ENCODE measurements around the gene MED29. TPM values are rescaled to one million over a fixed set of nuclear protein-coding genes. Genes with fewer than 3 reads are reported as not detected.

Gene MED29
- total RNA-seq, 3 donors from 2014 or later (not counting 1 experiment from before 2014, with no cell fraction given), result 37.5 to 49.1 (median 45.9) TPM

GRCh38 chr19:39405261-39405957 is 14.2 kb downstream of the MED29 start:
- Mint-ChIP-seq H3K27me3 (ENCODE audit: low read depth in 2 of 2) (no peaks in the 10 kb centered on the region), H3K9me3 (no peaks in the 10 kb centered on the region), H3K4me1 (peaks cover 58 to 77% of the 10 kb centered on the region in 2 donors), H3K36me3 (peaks cover 7% of the 10 kb centered on the region), H3K4me3 (peak overlapping the region; percentile 85), H3K27ac (peak overlapping the region; percentile 96 to 97)
- Histone ChIP-seq H3K27ac (ENCODE audit: low read length) (peak overlapping the region; percentile 96), H3K9me3 (ENCODE audit: control insufficient read depth, insufficient read depth, low read length) (no peaks in the 10 kb centered on the region), H3K4me3 (ENCODE audit: low read length) (no peak overlapping the region), H3K27me3 (ENCODE audit: control insufficient read depth, insufficient read depth, low read length) (no peaks in the 10 kb centered on the region), H3K4me1 (ENCODE audit: control insufficient read depth, insufficient read depth, low read length) (peaks cover 79% of the 10 kb centered on the region), H3K36me3 (ENCODE audit: control insufficient read depth, insufficient read depth, low read length) (peaks cover 16% of the 10 kb centered on the region)
- ATAC-seq (no peak), DNase-seq (peak in 1 of 2 donors; percentile 62)
- no peak for TF ChIP-seq CTCF (IDR thresholded peaks at IDR 0.05)
- 91% methylated on average over 14 of the region's 17 CpGs for WGBS (ENCODE audit: insufficient coverage)
- intact Hi-C loops (cut with micrococcal nuclease), result no loop called here

- no peak for TF ChIP-seq CTCF (IDR thresholded peaks at IDR 0.05)
- peak overlapping the region; percentile 96 to 97 for H3K27ac Mint-ChIP-seq
- Histone ChIP-seq H3K27ac (ENCODE audit: low read length) (peak overlapping the region; percentile 96), H3K9me3 (ENCODE audit: control insufficient read depth, insufficient read depth, low read length) (no peaks in the 10 kb centered on the region), H3K4me3 (ENCODE audit: low read length) (peak overlapping the region; percentile 92), H3K4me1 (ENCODE audit: control insufficient read depth, insufficient read depth, low read length) (peaks cover 79% of the 10 kb centered on the region), H3K36me3 (ENCODE audit: control insufficient read depth, insufficient read depth, low read length) (peaks cover 16% of the 10 kb centered on the region), H3K27me3 (ENCODE audit: control insufficient read depth, insufficient read depth, low read length) (no peaks in the 10 kb centered on the region)
- peak overlapping the region; percentile 85 for H3K4me3 Mint-ChIP-seq
- H3K27me3 Mint-ChIP-seq (ENCODE audit: low read depth in 2 of 2), result no peaks in the 10 kb centered on the region
- no peaks in the 10 kb centered on the region for H3K9me3 Mint-ChIP-seq
- peaks cover 7% of the 10 kb centered on the region for H3K36me3 Mint-ChIP-seq
- ATAC-seq (peak in 2 of 3 donors; percentile 2 to 4), DNase-seq (peak; percentile 72 to 92)
- intact Hi-C loops (cut with micrococcal nuclease), result no loop called here
- 13% methylated on average over 21 of the region's 22 CpGs for WGBS (ENCODE audit: insufficient coverage)
- H3K4me1 Mint-ChIP-seq, result peaks cover 60 to 80% of the 10 kb centered on the region in 2 donors
Measured at GRCh38 chr19:39405958-39406655, 14.9 kb downstream of the MED29 start.

GRCh38 chr19:39406656-39407409 is 15.7 kb downstream of the MED29 start, which contains the start of gene ZFP36:
TSS of gene ZFP36 (plus strand) at chr19:39406847. CDS start at chr19:39406905, 58 bp downstream.
- intact Hi-C loops (cut with micrococcal nuclease), result no loop called here

More at GRCh38 chr19:39406656-39407409, 15.7 kb downstream of the MED29 start, which contains the start of gene ZFP36:
- peak within 1 kb of the TSS; percentile 96 to 97 for H3K27ac Mint-ChIP-seq
- peaks cover 60 to 80% of the 10 kb centered on the region in 2 donors for H3K4me1 Mint-ChIP-seq
- ATAC-seq (peak; percentile 13 to 46 (median 31)), DNase-seq (peak; percentile 89 to 93)
- no peak for TF ChIP-seq CTCF (IDR thresholded peaks at IDR 0.05)
- peak within 1 kb of the TSS; percentile 97 for H3K4me3 Mint-ChIP-seq
- Histone ChIP-seq H3K9me3 (ENCODE audit: control insufficient read depth, insufficient read depth, low read length) (no peaks in the 10 kb centered on the region), H3K4me1 (ENCODE audit: control insufficient read depth, insufficient read depth, low read length) (peaks cover 79% of the 10 kb centered on the region), H3K4me3 (ENCODE audit: low read length) (peak within 1 kb of the TSS; percentile 92), H3K36me3 (ENCODE audit: control insufficient read depth, insufficient read depth, low read length) (peaks cover 16% of the 10 kb centered on the region), H3K27me3 (ENCODE audit: control insufficient read depth, insufficient read depth, low read length) (no peaks in the 10 kb centered on the region), H3K27ac (ENCODE audit: low read length) (peak within 1 kb of the TSS; percentile 96)
- H3K36me3 Mint-ChIP-seq, result peaks cover 7% of the 10 kb centered on the region
- WGBS (ENCODE audit: insufficient coverage), result 0% methylated on average over 56 of the region's 56 CpGs
- no peaks in the 10 kb centered on the region for H3K27me3 Mint-ChIP-seq (ENCODE audit: low read depth in 2 of 2)
- no peaks in the 10 kb centered on the region for H3K9me3 Mint-ChIP-seq
